HG03135 (cell line): ENCODE data around the gene SEC16A.

Source experiments
- ATAC-seq: cut with Tn5 transposase; IDR thresholded peaks from one replicate; pipeline ENCODE4 v1.9.1; 2021; ENCODE audit warnings: mild to moderate bottlenecking, moderate library complexity; ENCODE audit not compliant: unreplicated experiment

Gene SEC16A

DNA sequence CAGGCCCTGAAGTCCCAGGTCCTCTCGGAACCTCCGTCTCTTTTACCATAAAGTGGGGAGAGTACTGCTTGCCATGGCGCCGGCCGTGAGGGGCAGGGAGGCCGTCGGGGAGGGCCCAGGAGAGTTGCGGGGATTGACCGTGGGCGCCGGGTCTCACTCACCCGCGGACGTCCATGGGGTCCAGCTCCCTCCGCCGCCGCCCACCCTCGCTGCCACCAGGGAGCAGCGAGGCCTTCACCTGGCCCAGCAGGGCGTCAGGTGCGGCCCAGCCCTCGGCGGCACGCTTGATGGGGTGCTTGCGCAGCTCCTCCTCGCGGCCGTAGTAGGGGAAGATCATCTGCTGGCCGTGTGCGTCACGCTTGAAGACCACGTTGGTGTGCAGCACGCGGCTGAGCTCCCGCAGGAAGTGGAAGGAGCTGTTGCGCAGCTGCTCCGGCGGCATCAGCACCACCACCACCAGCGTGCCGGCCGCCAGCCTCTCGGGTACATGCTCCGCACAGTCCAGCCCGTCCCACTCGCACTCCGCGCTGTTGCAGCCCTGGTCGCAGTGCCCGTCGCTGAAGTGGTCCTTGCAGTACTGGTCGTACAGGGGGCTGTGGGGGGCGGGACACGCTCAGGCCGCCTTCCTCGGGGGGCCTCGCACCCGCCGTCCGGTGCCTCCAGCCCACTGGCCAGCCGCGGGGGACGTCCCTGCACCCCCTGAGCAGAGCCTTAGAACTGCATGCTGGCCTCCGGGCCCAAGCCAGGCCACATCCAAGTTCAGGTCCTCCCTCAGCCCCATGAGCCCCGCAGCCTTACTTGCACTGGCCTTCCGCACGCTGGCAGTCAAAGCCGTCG, 21.9 kb upstream of the SEC16A start:
- no peak for ATAC-seq

DNA sequence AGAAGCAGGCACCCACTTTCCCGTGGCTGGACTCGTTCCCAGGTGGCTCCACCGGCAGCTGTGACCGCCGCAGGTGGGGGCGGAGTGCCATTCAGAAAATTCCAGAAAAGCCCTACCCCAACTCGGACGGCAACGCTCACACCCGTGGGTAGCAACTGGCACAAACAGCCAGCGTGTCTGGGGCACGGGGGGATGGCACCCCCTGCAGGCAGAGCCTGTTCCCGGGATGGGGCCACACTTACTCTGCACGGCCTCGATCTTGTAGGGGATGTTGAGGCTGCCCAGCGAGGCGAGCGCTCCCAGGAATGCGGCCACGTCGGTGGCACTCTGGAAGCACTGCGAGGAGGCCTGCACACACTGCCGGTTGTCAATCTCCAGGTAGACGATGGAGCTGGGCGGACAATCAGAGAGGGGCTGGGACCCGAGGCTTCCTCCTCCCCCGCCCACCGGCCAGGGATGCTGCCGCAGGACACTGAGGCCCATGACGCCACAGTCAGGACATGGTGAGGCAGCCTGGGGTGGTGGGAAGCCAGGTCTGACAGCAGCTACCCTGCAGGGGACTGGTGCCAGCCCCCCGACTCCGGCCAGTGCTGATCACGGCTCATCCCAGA, 20.2 kb upstream of the SEC16A start:
- ATAC-seq = no peak

DNA sequence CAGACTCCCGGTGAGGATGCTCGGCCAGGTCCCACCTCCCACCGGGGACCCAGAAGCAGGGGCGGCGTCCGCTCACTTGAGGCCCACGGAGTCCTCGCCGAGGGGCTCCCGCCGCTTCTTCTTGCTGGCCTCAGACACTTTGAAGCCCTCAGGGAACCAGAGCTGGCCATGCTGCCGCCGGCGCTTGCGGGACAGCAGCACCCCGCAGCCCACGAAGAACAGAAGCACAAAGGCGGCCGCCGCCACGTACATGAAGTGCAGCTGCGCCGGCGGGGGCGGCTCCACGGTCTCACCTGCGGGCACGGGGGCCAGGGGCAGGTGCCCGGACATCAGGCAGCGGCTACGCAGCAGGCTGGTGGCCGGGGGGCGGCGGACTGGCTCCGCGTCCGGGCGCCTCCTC, 19.4 kb upstream of the SEC16A start:
- no peak for ATAC-seq

DNA sequence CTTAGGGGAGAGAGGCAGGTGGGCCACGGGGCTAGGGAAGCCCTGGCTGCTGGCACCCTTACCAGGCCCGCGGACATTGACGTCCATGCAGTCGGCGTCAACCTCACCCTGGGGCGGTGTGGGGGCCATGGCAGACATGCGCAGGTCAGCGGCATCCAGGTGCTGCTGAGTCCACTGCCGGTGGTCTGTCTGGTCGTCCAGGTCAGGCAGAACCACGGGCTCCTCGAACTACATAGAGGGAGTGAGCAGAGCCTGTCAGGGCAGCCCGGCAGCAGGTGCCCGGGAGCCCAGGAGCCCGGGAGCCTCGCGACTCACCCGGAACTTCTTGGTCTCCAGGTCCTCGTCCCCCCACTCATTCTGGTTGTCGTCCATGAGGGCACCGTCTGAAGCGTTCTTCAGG, 18.8 kb upstream of the SEC16A start:
- no peak for ATAC-seq

DNA sequence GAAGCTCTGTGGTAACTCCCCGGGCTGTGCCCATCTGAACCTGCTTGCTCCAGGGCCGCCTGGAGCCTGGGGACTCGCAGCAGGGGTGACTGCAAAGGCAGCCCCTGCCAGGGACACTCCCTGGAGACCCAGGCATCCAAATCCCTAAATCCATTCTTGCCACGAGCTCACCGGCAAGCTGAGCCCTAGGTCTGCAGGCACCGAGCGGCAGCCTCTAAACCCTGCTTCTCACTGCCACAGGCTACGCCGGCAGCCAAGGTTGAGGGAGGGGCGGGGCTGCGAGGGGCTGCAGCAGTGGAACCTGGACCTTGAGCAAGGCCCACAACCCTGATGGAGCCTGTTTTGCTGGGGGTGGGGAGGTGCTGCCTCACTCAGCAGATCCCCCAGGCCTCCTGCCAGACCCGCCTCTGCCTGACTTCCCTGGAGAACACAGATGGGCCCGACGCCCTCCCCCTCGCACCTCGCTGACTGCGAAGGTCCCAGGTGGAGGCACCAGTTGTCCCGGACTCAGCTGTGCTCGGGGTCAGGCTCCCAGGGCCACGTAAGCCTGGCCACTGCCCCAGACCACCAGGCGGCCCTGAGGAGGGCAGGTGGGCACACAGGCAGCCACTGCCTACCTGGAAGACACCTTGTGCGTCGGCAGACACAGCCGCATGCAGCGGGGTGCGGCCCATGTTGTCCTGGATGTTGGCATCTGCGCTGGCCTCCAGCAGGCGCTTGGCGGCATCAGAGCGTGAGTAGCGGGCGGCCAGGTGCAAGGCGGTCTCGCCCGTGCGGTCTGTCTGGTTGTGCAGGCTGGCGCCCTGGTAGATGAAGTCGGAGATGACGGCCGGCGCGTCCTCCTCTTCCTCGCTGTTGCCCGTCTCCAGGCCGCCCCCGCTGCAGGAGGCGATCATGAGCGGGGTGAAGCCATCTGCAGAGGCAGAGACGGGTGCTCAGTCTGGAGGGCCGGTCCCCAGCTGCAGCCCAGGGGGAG, 17.4 kb upstream of the SEC16A start:
- no peak for ATAC-seq

DNA sequence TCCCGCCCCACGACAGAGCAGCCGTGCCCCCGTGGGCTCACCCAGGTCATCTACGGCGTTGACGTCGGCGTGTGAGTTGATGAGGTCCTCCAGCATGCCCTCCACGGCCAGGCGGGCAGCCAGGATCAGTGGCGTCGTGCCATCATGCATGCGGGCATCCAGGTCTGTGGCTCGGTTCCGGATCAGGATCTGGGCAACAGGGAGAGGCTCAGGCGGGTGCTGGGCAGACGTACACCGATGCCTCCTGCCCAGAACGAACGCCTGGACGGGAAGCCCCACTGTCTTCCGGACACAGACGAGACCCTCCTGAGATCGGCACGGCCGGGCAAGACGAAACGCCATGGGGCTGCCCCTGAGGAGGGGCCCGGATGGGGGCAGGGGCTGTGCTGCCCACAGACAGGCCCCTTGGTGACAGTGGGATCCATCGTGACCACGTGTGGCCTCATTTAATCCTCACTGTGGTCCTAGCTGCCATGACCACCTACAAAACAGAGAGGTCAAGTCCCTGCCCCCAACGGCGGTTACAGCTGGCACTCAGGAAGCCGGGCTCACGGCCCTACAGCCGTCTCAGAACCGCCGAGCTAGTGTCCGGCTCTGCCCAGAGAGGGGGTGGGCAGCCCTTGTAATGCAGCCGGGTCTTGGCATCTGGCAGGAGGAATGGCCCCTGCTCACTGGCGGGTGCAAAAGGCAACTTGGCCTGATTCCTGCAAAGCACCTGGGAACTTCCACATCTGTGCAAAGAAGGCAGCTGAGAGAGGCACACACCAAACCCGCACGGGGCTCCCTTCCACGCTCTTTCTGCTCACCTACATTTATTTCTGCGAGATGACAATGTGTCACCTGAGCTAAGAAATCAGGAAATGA, 16.5 kb upstream of the SEC16A start:
- no peak for ATAC-seq

DNA sequence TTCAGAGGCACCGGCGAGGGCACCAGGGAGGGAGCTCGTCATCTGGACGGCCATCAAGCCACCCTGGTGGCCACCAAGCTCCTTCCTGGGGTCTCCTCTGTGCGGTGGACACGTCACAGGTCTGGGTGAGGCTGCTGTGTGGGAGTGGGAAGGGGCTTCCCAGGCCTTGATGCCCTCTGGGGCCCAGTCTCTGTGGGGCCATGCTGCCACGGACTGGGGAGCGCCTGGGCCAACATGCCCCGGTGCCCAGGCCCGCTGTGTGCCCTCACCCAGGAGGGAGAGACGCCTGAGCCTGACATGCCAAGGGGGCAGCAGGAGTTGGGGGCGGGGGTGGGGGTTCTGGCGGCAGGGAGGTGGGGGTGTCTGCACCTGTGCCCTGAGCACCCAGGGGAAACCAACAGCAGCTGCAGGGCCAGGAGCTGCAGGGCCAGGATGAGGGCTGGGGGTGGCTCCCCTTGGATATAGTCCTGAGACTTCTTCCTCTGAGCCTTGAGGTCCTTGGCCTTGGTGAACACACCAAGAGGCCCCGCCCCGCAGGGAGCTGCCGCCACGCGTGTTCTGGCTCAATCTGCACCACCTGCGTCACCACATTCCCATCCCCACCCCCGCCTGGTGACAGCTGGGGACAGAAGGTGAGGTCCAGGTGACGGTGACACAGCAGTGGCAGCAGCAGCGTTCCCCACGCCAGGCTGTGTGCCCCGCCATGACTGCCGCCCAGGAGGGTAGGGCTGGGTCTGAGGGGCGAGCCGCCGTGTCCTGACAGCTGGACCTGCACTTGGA, 15.3 kb upstream of the SEC16A start:
- ATAC-seq = no peak

DNA sequence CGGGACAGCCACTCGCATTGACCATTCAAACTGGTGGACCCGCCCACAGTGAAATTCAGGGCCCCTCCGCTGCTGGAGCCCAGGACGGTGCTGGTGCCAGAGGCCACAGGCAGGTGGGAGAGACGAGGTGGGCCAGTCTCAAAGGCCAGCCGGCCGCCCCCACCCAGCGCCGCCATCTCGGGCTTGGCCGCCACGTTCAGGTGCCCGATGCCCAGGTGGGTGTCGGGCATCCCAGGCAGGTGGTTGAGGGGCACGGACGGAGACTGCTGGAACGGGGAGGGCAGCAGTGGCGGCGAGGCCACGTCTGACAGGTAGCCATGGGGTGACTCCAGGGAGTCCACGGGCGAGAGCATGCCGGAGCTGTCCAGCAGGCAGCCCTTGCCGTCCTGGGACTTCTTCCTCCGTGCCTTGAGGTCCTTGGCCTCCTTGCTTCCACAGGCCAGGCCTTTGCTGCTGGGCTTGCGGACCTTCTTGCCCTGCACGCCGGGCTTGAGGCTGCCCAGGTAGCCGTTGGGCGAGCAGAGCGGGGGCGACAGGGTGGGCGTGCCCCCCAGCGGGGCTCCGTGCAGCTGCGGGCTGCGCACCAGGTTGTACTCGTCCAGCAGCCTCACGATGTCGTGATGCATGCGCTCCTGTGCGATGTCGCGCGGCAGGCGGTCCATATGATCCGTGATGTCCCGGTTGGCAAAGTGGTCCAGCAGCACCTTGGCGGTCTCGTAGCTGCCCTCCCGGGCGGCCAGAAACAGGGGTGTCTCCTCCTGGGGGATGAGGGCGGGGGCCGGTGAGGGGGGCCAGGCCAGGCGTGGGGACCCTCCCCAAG, 14.2 kb upstream of the SEC16A start:
- no peak for ATAC-seq

DNA sequence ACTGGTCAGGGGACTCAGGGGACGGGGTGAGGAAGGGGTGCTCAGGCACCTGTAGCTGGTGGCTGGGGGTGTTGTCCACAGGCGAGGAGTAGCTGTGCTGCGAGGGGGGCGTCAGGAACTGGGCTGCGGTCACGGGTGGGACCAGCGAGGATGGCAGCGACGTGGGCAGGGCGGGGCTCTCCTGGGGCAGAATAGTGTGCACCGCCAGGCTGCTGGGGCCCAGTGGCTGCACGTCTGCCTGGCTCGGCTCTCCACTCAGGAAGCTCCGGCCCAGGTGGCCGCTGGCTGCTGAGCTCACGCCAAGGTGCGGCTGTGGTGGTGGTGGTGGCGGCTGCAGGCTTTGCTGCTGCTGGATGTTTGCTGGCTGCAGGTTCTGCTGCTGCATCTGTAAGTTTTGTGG, 13.3 kb upstream of the SEC16A start:
- no peak for ATAC-seq

DNA sequence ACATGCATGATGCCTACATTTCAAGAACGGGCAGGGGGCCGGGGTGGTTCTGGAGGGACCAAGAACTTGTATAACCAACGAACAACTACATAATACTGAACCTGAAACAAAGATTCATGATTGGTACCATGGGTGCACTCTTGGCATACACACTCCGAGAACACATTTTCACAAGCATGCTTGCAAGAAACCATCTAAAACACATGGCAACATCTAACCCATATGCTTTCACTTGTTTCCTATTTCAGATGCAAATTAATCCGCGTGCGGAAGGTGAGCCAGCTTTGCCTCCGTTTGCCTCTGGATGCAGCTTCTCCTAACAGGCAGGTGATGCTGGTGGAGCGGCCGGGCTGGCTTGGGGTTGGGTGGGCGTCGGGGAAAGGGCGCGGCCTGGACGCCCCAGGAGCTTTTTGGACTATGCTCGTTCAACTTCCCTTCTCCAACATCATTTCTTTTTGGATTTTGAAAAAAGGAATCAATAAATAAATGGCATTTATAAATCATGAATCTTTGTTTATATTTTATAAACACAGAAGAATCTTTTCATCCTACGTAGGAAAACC, 12.5 kb upstream of the SEC16A start:
- no peak for ATAC-seq

DNA sequence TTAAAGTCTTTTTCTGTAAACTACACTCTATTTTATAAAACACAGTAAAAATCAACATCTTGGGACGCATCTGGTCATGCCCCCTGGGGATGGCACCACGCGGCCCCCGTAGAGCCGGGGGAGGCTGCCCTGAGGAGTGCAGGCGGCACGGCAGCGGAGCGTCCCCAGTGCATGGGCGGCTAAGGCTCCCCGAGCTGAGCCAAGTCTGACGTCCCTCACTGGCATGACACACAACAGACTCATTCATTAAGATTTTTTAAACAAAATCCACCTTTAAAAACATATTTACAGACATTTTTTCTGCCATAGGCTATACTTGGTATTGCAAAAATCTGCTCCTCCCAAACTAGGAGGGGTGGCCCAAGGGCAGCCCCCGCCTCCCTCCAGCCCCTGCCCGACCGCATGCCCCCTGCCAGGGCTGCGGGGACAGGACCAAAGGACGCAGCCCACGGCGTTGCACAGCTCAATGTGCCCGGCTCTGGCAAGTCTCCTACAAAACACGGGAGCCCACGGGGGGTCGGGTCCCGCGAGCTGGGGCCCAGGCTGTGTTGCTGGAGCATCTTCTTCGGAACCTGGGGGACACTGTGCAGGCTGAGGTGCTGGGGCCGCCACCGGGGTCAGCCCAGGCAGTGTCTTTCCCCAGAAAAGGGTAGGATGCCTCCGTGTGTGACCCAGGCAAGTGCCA, 11.8 kb upstream of the SEC16A start:
- no peak for ATAC-seq

DNA sequence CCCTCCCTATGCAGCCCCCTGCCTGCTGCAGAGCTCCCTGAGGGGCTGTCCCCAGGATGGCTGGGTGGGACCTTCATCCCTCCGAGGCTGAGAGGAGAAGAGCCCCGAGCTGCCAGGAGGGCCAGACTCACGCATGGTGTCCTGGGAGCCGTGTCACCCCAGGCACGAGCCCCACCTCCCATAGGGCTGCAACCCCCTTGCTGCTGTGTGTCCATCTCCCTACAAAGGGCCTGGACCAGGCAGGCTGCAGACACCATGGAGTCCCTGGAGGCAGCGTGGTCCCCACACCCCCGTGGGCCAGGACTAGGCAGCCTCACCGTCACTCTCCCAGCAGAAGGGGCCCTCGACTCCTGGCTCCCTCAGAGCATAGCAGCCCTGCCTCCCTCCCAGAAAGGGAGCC, 11.2 kb upstream of the SEC16A start:
- ATAC-seq = no peak

DNA sequence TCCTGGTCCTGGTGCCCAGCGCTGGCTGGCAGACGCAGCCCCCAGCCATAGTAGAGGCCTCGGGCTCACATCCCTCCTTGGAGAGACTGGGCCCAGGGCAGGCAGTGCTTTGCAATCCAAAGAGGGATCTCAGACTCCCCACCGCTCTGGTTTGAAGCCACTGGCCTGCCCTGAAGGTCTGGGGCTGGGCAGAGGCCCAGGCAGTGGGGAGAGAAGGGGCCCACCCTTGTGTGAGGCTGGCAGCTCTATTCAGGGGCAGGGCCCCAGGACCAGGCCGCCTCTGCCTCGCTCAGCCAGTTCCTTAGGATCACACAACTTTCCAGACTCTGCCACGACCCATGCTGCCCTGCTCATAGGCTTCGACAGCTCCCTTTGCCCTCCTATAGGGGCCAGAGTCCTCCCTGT, 10.7 kb upstream of the SEC16A start:
- ATAC-seq = no peak

DNA sequence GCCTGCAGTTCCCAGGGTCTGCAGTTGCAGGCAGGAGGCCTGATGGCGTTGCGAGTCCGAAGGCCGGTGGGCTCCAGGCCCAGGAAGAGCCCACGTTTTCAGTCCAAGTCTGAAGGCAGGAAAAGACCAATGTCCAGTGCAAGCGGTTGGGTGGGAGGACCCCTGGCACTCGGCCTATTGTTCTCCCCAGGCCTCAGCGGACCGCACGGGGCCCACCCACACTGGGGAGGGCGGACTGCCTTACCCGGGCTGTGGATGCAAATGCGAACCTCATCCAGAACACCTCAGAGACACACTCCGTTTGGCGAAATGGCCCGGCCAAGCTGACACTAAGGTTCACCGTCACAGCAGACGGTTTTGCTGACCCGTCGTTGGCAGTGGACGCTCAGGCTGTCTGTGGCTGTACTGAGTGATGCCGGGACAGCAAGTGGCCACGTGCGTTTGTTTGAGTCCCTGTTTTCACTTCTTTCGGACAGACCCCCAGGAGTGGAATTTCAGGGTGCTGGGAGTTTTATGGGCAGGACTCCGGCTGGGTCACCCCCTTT, 10.2 kb upstream of the SEC16A start:
- ATAC-seq = no peak

DNA sequence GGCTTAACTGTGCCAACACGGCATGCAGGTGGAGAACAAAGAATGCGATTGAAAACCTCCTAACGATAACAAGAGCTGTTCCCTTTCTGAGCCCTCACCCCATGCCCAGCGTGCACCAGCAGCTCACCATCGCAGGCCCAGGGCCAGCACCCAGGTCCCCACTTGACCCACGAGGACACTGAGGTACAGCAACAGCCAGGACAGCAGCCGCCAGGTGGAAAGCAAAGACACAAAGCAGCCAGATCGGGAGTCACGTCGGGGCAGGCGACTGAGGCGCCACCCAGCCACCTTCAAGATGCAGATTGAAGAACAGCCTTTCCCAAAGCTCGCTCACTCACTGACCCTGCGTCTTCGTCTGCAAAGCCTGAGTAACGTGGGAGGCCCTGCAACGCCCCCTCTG, 6.9 kb upstream of the SEC16A start:
- ATAC-seq = no peak

DNA sequence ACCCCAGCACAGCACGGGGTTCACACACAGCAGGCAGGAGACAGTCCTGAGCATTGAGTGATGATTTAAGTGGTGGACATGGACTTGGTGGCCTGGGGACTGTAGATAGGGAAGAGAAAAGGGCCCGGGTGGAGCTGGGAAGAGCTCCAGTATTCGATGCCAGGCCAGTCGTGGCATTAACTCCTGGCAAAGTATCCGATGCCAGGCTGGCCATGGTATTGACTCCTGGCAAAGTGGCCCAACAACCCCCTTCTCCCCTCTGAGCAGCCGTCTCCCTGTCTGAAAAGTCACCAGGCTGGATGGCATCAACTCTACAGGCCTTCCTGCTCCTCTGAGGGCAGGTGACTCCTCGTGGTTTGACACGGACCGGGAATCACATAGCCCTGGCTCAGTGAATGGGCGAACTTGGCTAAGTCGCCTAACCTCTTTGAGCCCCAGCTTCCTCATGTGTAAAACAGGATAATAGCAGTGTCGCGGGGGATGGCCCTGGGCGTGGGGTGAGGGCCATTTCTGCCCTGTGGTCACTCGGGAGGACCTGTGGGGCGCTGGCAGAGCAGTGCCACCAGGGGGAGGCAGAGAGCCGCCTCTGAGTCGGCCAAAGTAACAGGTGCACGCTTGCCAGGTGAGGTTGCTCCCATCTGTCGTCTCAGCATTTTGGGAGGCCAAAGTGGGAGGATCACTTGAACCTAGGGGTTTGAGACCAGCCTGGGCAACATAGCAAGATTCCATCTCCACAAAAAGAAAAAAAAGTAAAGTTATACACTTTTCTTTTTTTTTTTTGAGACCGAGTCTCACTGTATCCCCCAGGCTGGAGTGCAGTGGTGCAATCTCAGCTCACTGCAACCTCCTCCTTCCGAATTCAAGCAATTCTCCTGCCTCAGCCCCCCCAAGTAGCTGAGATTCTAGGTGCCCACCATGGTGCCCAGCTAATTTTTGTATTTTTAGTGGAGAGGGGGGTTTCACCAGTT, 5.7 kb upstream of the SEC16A start:
- no peak for ATAC-seq

DNA sequence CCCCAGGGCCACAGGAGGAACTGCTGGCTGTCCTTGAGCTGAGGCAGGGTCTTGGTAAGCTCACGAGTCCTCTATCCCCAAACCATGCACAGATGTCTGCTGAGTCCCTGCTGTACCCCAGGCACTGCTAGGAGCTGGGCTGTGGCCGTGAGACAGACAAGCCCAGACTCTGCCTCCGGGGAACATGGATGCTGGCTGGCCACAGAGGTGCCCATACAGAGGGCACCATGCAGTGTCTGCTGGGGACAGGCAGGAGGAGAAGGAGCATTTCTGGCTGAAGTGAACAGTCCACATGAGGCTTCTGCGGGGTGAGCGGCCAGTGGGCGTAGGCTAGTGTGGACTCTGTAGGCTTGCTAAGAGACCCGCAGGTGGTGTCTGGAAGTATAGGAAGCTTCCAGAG, 4.8 kb upstream of the SEC16A start:
- ATAC-seq = no peak
